ENCODE results near the gene RAB4A.

GRCh38 chr1:229247871-229248270, 23.0 kb upstream of the RAB4A start:
- TF ChIP-seq SMC3 (IDR thresholded peaks at IDR 0.05; ENCODE audit: low read length) (no peak), TAF1 (CRISPR knock-in tag; IDR thresholded peaks at IDR 0.05) (no peak), TCF7 (IDR thresholded peaks at IDR 0.05; ENCODE audit: low read depth) (no peak), POGK (CRISPR knock-in tag; conservative IDR thresholded peaks at IDR 0.05) (no peak), ZFX (CRISPR knock-in tag; IDR thresholded peaks at IDR 0.05; ENCODE audit: low read depth) (no peak), CTCF (CRISPR knock-in tag; IDR thresholded peaks at IDR 0.05) (no peak), SRSF4 (IDR thresholded peaks at IDR 0.05; ENCODE audit: low read depth, low read length, poor library complexity, severe bottlenecking) (no peak), ELF1 (CRISPR knock-in tag; IDR thresholded peaks at IDR 0.05) (no peak)

All from HepG2 (cell line).